Astrocyte of the spinal cord (primary cell): ENCODE measurements around the gene CERS5.
A peak's percentile ranks its signal among the peaks of the same experiment; 100 is the strongest.

Source experiments
- DNase-seq: peaks from one replicate; pipeline ENCODE4 v3.0.0; 2011; ENCODE audit warnings: low read depth, low spot score
- H3K4me3 ChIP-seq: 2 replicates; pipeline ENCODE4 v1.5.1; 2011; ENCODE audit warnings: low read depth, mild to moderate bottlenecking, low read length, moderate library complexity
- in situ Hi-C: cut with HindIII; loops from 2 replicates; pipeline ENCODE4 v1.10.0; 2017; ENCODE audit warnings: low sequenced_read_pairs
- TF ChIP-seq, protein P1 (sequence below): IDR thresholded peaks from 2 replicates; pipeline ENCODE4 v1.5.1; 2012; ENCODE audit warnings: low read depth, mild to moderate bottlenecking, low read length, inconsistent platforms

CERS5 gene

DNA sequence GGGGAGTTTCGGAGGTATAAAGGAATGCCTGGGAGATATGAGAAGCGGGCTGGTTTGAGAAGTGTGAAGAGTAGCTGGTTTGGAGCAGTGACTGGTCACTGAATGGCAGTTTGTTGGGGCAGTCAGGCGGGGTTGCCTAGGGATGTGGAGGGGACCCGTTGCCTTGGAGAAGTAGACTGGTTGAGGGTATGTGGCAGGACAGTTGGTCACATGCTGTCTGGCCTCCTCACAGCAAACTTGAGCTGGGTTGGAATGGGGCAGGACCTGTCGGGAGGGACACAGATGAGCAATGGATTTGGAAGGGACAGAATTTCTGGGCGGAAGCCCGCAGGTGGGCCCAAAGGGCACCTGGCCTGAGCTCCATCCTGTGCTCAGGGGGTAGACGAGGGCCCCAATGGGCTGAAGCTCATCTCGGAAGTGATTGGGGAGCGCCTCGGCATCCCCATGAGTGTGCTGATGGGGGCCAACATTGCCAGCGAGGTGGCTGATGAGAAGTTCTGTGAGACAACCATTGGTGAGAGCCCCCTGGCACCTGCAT, 61.2 kb downstream of the CERS5 start:
- no peak for DNase-seq
- in situ Hi-C loops: no loop called here
- H3K4me3 ChIP-seq: no peak overlapping the region
- TF ChIP-seq, protein P1, sequence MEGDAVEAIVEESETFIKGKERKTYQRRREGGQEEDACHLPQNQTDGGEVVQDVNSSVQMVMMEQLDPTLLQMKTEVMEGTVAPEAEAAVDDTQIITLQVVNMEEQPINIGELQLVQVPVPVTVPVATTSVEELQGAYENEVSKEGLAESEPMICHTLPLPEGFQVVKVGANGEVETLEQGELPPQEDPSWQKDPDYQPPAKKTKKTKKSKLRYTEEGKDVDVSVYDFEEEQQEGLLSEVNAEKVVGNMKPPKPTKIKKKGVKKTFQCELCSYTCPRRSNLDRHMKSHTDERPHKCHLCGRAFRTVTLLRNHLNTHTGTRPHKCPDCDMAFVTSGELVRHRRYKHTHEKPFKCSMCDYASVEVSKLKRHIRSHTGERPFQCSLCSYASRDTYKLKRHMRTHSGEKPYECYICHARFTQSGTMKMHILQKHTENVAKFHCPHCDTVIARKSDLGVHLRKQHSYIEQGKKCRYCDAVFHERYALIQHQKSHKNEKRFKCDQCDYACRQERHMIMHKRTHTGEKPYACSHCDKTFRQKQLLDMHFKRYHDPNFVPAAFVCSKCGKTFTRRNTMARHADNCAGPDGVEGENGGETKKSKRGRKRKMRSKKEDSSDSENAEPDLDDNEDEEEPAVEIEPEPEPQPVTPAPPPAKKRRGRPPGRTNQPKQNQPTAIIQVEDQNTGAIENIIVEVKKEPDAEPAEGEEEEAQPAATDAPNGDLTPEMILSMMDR: no peak

DNA sequence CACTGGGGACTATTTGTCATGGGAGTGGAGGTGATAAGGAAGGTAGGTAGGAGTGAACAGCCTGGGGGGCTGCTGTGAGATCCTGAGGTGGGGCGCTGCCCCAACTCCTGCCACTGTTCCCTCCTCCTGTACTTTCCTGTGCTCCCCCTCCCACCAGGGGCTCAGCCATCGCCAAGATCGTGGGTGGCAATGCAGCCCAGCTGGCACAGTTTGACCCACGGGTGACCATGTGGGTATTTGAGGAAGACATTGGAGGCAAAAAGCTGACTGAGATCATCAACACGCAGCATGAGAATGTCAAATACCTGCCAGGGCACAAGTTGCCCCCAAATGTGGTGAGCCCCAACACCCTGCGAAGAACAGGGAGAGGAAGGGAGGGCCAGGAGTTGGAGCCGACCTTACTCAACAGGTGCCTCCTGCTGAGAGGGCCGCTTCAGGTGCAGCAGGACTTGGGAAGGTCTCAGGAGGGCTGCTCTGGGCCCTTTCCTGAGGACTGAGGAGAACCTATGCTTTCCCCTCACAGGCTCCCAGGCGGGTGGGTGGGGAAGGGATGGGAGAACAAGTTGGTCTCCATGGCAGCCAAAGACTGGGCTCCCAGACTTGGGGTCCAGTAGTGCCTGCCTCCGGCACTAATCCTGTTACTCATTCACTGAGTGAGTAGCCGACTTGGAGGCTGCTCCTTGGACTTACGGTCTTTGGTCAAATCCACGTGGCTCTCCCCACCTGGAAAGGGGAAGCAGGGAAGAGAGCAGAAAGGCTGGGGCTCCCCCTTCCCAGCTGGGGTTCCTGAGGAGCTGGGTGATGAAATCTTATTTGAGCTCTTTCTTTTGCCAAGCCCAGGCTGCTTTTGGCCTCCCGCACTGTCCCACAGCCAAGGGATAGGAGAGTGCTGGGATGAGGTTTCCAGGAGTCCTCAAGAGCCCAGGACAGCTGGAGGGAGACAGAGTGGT, 62.5 kb downstream of the CERS5 start:
- H3K4me3 ChIP-seq: no peak overlapping the region
- TF ChIP-seq, protein P1: no peak
- no peak for DNase-seq
- in situ Hi-C loops: no loop called here

DNA sequence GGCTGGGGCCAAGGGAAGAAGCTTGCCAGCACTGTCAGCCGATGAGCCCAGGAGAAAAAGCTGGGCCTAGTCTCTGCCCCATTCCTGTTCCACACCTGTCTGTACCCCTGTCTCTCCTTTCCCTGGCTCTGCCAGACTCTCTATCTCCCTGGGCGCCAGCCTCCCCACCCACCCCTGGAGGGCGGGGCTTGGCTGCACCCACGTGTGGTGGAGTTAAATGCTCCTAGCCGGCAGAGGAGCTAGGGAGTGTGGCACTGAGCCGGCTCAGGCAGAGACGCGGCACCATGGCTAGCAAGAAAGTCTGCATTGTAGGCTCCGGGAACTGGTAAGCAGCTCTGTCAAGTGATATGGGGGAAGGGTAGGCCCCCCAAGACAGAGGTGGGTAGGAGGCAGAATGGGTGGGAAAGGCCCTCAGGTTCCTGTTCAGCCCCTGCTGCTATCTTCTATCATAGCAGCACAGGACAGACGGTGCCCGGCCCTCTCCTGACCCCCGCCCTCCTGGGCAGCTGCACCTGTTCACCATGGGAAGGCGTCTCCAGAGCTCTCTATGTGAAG, 63.3 kb downstream of the CERS5 start, which contains the start of gene GPD1:
TSS of gene GPD1 (plus strand) at position 242 of the 555 bp plus-strand sequence. CDS start at position 285, 43 bp downstream.
- H3K4me3 ChIP-seq: no peak within 1 kb of the TSS
- DNase-seq: peak; percentile 35
- in situ Hi-C loops: no loop called here
- TF ChIP-seq, protein P1: no peak

DNA sequence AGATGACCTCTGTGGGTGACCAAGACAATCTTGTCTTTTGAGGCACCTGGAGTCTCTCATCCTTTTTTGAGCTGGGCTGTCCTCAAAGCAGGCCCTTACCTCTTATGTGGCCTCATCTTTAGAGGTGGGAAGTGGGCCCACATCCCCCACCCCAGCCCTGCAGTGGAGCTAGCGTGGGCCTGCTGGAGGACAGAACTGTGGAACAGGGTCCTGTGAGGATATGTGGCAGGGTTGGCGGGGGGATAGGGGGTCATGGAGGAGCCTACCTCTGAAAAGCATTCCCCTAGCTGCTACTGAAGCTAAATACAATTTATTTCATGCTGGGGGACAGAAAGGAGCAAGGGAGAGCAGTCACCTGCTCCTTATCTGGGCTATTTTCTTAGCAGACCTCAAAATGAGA, 63.8 kb downstream of the CERS5 start:
- H3K4me3 ChIP-seq: no peak overlapping the region
- TF ChIP-seq, protein P1: no peak
- no peak for DNase-seq
- in situ Hi-C loops: no loop called here

DNA sequence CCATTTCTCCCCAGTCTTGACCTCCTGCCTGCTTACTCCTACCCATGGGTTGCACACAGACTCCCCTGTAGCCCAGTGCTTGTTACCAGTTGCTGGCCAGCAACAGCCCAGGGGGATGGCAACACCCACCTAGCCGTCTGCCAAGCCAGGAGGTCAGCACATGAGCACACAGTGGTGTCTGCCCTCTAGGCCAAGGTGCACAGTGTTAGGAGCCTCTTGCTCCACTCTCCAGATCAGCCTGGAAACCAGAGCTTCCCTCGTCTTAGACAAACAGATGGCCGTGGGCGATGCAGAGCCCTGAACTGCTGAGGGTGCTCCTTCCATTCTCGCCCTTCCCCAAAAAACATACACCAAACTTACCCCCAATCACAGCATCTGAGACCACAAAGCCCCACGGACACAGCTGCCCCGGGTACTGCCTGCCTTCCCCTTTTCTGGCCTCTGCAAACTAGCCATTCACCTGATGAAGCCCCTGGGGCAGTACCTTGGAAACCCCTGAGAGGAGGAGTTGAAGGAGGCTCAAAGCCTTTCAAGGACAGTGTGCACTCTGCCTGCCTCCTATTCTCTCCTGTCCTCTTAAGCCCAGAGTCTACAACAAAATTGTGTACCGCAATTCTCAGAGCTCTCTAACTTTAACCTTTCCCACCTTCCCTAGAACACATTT, 64.4 kb downstream of the CERS5 start:
- H3K4me3 ChIP-seq: no peak overlapping the region
- no peak for DNase-seq
- TF ChIP-seq, protein P1: no peak
- in situ Hi-C loops: no loop called here

DNA sequence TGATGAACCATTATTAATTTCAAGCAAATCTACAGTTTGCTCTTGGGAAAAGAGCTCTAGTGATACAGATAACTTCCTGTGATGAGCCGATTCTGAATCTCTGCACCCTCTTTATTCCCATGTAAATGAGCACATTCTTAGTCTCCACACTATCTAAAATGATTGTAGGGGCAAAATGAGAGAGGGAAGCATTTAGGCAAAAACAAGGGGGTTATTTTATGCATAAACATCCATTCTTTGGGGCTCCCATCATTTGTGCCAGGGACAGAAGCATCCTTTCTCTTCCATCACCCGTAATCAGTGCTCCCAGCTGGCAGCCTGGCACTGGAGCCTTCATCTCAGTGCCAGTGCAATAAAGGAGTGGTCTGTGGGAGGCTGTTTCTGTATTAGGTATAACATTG, 65.0 kb downstream of the CERS5 start:
- TF ChIP-seq, protein P1: no peak
- DNase-seq: no peak
- in situ Hi-C loops: no loop called here
- no peak overlapping the region for H3K4me3 ChIP-seq
